SK-MEL-5 (cell line): Measurements from ENCODE around the gene DNAJC10. TPM values are rescaled to one million over a fixed set of nuclear protein-coding genes. Genes with fewer than 3 reads are reported as not detected.

ENCODE experiments used
- DNase-seq: peaks from one replicate; pipeline ENCODE4 v3.0.0-alpha.2; 2016; ENCODE audit warnings: low read depth, low spot score
- in situ Hi-C: cut with HindIII; loops from 2 replicates; pipeline ENCODE4 v1.10.0; 2016; ENCODE audit warnings: low sequenced_read_pairs, high pct_unique_total_duplicates, low pct_unique_long_range_greater_than_20kb
- total RNA-seq: library from RNA; depleted of rRNA; stranded (reverse); fragments of >200 nt; shearing (Covaris generic); gene quantifications from 2 replicates; pipeline ENCODE4 v1.2.3, GENCODE V29; 2014

The DNAJC10 gene
- total RNA-seq, 1 experiment from 2014 or later, result 104 TPM

- in situ Hi-C loops, result no loop called here
- DNase-seq, result peak; percentile 24
Measured at GRCh38 chr2:182818501-182818900, 102.4 kb downstream of the DNAJC10 start.

- DNase-seq, result no peak
- in situ Hi-C loops, result no loop called here
Measured at GRCh38 chr2:182818925-182819324, 102.9 kb downstream of the DNAJC10 start.

GRCh38 chr2:182819412-182819811, 103.4 kb downstream of the DNAJC10 start:
- no peak for DNase-seq
- in situ Hi-C loops, result no loop called here

- in situ Hi-C loops, result no loop called here
- DNase-seq, result peak; percentile 2
Measured at GRCh38 chr2:182821182-182821581, 105.1 kb downstream of the DNAJC10 start.

GRCh38 chr2:182822733-182823132, 106.7 kb downstream of the DNAJC10 start:
- in situ Hi-C loops, result no loop called here
- no peak for DNase-seq

GRCh38 chr2:182824056-182824766, 108.2 kb downstream of the DNAJC10 start:
- DNase-seq, result no peak
- in situ Hi-C loops, result no loop called here

- in situ Hi-C loops, result no loop called here
- no peak for DNase-seq
Measured at GRCh38 chr2:182824767-182825158, 108.7 kb downstream of the DNAJC10 start.

GRCh38 chr2:182826064-182826463, 110.0 kb downstream of the DNAJC10 start:
- DNase-seq, result no peak
- in situ Hi-C loops, result no loop called here

- in situ Hi-C loops, result no loop called here
- no peak for DNase-seq
Measured at GRCh38 chr2:182826496-182826895, 110.4 kb downstream of the DNAJC10 start.

GRCh38 chr2:182827182-182827879, 111.3 kb downstream of the DNAJC10 start:
- peak; percentile 6 for DNase-seq
- in situ Hi-C loops, result no loop called here

GRCh38 chr2:182831101-182831500, 115.0 kb downstream of the DNAJC10 start:
- no peak for DNase-seq
- in situ Hi-C loops, result no loop called here

- no peak for DNase-seq
- in situ Hi-C loops, result no loop called here
Measured at GRCh38 chr2:182831921-182832320, 115.9 kb downstream of the DNAJC10 start.

- no peak for DNase-seq
- in situ Hi-C loops, result no loop called here
Measured at GRCh38 chr2:182833084-182833854, 117.2 kb downstream of the DNAJC10 start.

- in situ Hi-C loops, result no loop called here
- no peak for DNase-seq
Measured at GRCh38 chr2:182834293-182834692, 118.2 kb downstream of the DNAJC10 start.

GRCh38 chr2:182836451-182836850, 120.4 kb downstream of the DNAJC10 start:
- no peak for DNase-seq
- in situ Hi-C loops, result no loop called here
